H1 (cell line): ENCODE data around the gene BAZ2B.

Experiments
- CBX5 ChIP-seq: fragments of 300-800, 300-1000 bp; sonication (generic); IDR thresholded peaks from 2 replicates; pipeline ENCODE4 v1.7.1; 2016; ENCODE audit warnings: antibody characterized with exemption, low read length, low read depth
- CTCF ChIP-seq, 3 experiments: IDR thresholded peaks; 1 replicate in 2 of 3; 2 replicates in 1 of 3; pipeline versions ENCODE4 v1.5.1 to v1.6.1; 2011; ENCODE audit warnings: low read length in 3 of 3, mild to moderate bottlenecking in 3 of 3, inconsistent platforms in 2 of 3, low read depth in 1 of 3, moderate library complexity in 1 of 3; ENCODE audit not compliant: insufficient read depth in 1 of 3; ENCODE audit errors: control extremely low read depth in 1 of 3
- EZH2 ChIP-seq: fragments of 200-600 bp; sonication (generic); IDR thresholded peaks from 2 replicates; pipeline ENCODE4 v1.7.1; 2012; ENCODE audit warnings: low read depth, mild to moderate bottlenecking, moderate library complexity, low read length, inconsistent platforms; ENCODE audit not compliant: severe bottlenecking
- PHF8 ChIP-seq: fragments of 200-600 bp; sonication (generic); conservative IDR thresholded peaks from 2 replicates; pipeline ENCODE4 v1.7.1; 2012; ENCODE audit warnings: low read depth, mild to moderate bottlenecking, inconsistent platforms, low read length, moderate library complexity
- RNF2 ChIP-seq: fragments of 200-900, 300-1000 bp; sonication (generic); IDR thresholded peaks from 2 replicates; pipeline ENCODE4 v1.7.1; 2016; ENCODE audit warnings: borderline replicate concordance, low read depth, mild to moderate bottlenecking, antibody characterized with exemption, low read length; ENCODE audit not compliant: poor library complexity, severe bottlenecking; ENCODE audit errors: missing control alignments
- RXRA ChIP-seq: IDR thresholded peaks from 2 replicates; pipeline ENCODE4 v1.6.1; 2011; ENCODE audit warnings: low read depth, mild to moderate bottlenecking, low read length, moderate library complexity; ENCODE audit not compliant: insufficient read depth

DNA sequence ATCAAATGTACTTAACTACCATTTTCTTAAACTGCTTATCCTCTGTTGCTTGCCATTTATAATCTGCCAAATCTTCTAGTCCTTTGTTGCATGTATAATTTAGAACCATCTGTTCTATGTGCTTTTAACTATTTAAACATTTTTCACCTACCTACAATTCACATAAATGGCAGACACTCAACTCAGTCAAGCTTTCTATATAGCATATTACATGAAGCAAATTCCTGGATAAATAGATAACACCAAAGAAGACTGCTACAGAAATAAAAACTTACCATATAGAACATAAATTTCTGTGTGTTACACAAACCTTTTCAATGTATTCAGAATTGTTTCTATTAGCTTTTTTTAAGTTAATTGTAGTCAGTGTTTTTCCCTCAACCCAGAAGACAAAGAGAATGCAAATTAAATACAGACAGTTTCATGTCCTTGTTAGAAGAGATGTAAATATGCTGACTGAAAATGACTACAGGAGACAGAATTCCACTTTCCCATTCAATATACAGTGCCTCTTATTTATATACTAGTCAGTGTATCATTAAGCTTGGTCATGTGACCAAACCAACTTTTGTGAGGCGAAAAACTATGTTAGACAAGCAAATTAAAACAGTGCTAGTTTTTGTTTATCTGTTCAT is 2.6 kb downstream of the BAZ2B start:
- TF ChIP-seq CTCF (IDR thresholded peaks at IDR 0.05; ENCODE audit: control extremely low read depth in 1 of 3, insufficient read depth in 1 of 3, low read depth in 1 of 3, low read length in 3 of 3) (no peak), RXRA (no peak), EZH2 (no peak), PHF8 (no peak), RNF2 (no peak), CBX5 (no peak)
